Measurements from ENCODE around the gene MARCHF3. TPM values are rescaled to one million over a fixed set of nuclear protein-coding genes. Genes with fewer than 3 reads are reported as not detected.
"Not testable (repeated sequence)": the region's sequence is repeated elsewhere in the genome, so short reads cannot be mapped to it uniquely, and the experiment has no call there.

MARCHF3 gene
- 7.8 and 11.5 TPM in 2 replicates for total RNA-seq (2014; rRNA removed; shearing (Covaris generic))

GRCh38 chr5:127030259-127031146, at the start of gene MARCHF3:
Gene MARCHF3, minus strand, starts transcription at chr5:127030558. Its CDS starts 112,387 bp downstream, at chr5:126918171.
- DNase-seq (ENCODE audit: low read depth), result peak; percentile 93

DNA sequence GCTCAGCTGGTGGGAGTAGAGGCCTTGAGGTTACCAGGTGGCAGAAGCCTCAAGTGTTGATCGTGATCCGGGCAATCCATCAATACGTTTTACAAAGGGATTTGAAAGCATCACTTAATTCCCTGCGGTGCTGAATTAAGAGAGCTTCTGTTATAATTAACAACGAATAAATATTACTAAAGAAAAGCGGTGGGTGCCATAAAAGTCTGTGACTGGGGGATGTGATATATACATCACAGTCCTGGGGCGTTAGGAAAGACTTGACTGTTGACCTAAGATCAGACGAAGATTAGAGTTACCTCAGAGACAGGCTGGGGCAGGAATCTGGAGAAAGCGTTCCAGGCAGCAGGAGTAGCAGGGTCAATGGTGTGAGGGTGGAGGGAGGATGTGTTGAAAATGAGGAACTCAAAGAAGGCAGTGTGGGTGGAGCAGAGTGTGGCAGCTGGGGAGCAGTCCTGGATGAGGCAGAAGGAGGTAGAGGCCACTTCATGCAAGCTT, 49.7 kb upstream of the MARCHF3 start:
- DNase-seq (ENCODE audit: low read depth), result no peak

DNA sequence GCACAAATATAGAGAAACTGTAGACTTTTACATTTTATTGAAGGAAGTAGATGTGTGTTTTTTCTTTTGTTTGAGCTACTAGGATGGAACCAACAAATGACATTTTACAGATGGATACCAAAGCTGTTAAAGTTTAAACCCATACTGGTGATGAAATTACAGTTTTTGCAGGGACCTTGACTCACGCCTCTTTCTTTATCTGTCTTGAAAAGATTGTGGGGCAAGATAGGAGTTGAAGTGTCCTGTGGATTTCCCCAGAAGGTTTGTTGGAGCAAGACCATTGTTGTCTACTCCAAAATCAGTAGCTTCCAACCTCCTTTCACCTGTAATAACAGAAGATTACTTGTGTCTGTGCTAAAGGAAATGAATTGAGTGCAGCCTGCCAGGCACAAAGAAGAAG, 47.0 kb upstream of the MARCHF3 start:
- DNase-seq (ENCODE audit: low read depth), result no peak

DNA sequence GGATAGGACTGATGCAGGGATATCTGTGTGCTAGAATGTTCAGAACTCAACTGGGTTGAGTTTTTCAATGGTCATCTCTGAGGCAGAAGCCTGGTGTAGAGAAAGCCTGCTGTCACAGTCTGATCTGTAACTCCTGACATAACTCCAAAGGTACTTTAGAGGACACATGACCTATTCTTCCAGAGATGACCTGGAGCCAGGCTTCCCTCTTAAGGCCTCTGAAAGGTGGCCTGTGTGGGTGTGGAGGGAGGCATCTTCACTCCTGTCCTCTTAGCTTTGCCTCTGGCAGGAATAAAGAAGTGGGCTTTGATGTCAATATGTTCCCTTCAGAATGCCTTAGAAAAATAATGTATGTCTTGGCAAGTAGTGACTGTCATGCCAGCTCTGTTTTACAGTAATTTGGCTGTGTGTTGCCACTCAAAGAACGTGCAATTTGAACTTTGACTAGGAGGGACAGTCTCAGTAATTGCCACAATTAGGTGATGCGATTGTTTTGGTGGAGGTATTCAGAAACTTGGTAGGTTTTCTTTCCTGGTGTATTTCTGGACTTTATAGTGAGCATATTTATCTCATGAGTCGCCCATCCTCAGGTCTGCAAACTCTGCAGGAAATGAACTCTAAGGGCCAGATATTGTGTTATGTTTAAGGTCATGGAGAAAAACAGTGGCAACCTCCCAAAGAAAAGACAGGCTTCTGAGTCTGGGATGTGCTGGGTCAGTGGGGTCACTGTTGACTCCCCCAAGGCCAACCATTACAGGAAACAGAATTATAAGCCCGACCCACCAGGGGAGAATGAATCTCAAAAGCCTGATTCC, 46.2 kb upstream of the MARCHF3 start:
- DNase-seq (ENCODE audit: low read depth), result peak; percentile 49

- no peak for DNase-seq (ENCODE audit: low read depth)
Observed at GRCh38 chr5:127074466-127074865, 44.1 kb upstream of the MARCHF3 start.

DNA sequence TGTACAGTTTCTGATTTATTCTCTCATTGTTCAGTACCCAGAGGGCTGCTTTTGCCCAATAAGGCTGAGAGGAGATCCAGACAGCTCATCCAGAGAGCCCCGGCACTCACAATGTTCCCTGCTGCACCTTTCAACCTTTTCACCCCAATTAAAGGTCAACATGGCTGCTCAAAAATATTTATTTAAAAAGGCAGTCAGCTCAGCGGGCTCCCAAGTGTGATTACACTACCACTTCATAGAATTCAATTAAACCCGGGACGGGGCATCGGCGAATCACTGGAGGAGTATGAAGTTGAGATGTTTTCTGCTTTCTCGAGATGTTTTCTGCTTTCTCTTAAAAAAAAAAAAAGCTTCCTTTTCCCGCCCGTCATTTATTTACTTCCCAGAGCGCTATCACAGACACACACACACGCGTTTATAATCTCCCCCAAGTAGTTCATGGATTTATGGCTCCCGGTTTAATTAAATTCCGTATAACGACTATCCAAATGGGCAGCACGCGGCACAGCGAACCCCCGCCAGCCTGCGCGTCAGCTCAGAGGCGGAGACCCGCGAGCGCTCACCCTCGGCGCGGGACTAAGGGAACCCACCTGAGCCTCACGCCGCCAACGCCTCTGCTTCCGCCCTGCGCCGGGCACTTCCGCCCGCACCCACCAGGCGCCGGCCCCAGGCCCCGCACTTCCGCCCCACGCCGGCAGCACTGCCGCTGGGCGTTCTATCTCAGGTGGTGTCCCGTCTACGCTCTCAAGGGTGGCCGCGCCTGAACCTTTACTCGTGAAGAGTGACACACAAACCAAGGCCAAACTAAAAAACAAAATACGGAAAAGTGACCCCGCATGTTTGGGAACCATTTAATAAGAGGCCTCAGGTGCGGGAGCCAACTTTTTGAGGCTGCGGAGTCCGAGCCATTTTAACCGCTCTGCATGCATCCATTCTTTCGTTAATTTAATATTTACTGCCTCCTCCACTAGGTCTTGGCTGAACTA, 42.8 kb upstream of the MARCHF3 start, which contains the start of gene C5orf63:
TSS of gene C5orf63 (minus strand) at position 642 of the 986 bp plus-strand sequence. CDS start 14,507 bp downstream, outside the sequence.
- DNase-seq (ENCODE audit: low read depth), result peak; percentile 58

GRCh38 chr5:127070243-127070642, 39.9 kb upstream of the MARCHF3 start:
- no peak for DNase-seq (ENCODE audit: low read depth)

DNA sequence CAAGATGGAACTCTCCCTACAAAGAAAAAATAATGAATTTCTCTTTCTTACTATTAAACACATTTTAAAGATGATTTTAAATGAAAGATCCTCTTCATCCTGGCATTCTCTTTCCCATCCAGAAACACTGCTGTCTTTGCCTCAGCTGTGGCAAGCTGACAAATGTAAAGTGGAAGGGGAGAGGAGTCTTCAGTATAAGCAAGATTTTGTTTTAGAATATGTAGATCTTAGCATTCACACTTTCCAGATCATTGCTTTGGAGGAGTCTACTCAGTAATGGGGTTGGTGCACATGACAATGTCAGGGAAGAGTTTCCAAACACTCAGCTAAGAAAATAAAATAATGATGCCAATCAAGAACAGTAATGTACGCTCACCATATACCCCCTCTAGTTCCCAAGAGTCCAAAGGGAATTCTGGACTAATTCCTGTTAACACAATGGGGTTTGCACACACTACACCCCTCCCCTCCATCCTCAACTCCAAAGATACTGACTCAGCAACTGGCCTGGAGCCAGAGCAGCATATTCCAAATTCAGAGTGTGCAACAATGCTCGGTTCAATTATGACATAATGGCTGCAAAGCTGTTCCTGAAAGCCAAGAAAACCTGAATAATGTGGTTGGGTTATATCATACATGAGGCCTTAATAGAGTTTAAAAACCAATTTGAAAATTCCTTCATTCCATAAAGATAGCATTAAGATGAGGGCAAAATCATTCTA, 38.3 kb upstream of the MARCHF3 start:
- peak; percentile 39 for DNase-seq (ENCODE audit: low read depth)

DNA sequence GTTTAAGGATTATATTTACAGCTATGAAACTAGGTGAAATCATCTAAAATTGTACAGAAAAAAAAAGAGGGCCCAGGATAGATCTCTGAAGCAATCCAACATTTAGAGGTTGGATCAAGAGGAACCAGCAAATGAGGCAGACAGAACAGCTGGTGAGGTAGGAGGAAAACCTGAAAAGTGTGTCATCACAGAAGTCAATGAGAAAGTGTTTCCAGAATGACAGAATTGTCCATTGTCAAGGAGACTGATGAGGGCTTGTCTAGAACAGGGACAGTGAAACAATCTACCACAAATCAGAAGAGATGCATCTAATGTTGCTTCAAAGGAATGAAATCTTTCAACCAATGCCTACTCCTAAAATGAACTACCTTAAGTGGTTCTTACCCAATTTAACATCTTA, 36.4 kb upstream of the MARCHF3 start:
- DNase-seq (ENCODE audit: low read depth), result no peak

DNA sequence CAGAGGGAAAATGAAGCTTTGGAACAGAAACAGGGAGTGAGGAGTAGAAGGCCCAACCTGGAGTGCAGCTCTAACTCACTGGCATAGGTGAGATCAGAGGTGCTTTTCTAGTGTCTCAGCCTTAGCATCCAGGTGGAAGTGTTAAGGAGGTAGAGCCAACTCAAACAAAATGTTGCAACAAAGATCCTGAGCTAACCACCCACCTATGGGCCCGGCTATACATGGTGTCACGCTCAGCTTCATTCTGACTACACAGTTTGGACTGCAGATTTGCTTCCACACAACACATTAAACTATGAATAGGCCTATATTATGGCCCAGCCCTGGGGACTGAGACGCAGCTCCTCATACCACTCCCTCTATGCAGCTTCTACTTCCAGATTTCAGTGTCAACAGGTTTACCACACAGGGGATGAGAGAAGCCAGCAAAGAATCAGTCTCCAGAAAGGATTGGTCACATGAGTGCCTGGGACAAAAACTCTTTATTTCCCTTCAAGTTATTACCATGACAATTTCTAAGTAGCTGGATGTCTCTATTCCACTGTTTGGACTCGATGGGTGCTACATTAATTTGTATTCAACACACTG, 34.0 kb upstream of the MARCHF3 start:
- DNase-seq (ENCODE audit: low read depth), result no peak

GRCh38 chr5:127063257-127063913, 33.0 kb upstream of the MARCHF3 start:
- DNase-seq (ENCODE audit: low read depth), result no peak

GRCh38 chr5:127061956-127062355, 31.6 kb upstream of the MARCHF3 start:
- no peak for DNase-seq (ENCODE audit: low read depth)

GRCh38 chr5:127061537-127061936, 31.2 kb upstream of the MARCHF3 start:
- no peak for DNase-seq (ENCODE audit: low read depth)

DNA sequence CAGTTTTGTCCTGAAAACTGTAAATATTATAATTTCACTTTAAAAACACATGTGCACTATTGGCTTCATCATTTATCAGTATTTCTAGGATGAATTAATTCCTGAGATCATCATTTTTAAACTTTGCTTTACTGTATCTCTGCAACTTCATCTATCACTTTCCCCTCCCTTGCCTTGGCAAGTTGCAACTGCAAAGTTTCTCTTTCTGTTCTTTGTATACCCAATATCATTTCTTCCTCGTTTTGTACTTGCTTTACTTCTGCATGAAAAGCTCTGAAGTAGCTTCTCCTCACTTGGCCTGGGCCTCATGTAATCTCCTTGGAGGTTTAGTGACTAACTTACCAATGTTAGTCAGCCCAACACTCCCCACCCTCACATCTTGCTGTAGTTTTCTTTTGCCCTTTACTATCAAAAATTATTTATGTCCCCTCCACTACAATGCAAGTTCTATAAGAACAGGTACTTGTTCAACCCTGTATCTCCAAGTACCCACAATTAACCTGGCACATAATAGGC, 30.2 kb upstream of the MARCHF3 start:
- DNase-seq (ENCODE audit: low read depth), result no peak

- no peak for DNase-seq (ENCODE audit: low read depth)
Observed at GRCh38 chr5:127056896-127057295, 26.5 kb upstream of the MARCHF3 start.

- DNase-seq (ENCODE audit: low read depth), result no peak
Observed at GRCh38 chr5:127055880-127056653, 25.7 kb upstream of the MARCHF3 start.

DNA sequence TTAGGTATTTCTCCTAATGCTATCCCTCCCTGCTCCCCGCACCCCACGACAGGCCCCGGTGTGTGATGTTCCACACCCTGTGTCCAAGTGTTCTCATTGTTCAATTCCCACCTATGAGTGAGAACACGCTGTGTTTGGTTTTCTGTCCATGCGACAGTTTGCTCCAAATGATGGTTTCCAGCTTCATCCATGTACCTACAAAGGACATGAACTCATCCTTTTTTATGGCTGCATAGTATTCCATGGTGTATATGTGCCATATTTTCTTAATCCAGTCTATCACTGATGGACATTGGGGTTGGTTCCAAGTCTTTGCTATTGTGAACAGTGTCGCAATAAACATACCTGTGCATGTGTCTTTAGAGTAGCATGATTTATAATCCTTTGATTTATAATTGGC, 23.2 kb upstream of the MARCHF3 start:
- DNase-seq (ENCODE audit: low read depth), result not testable (repeated sequence)

DNA sequence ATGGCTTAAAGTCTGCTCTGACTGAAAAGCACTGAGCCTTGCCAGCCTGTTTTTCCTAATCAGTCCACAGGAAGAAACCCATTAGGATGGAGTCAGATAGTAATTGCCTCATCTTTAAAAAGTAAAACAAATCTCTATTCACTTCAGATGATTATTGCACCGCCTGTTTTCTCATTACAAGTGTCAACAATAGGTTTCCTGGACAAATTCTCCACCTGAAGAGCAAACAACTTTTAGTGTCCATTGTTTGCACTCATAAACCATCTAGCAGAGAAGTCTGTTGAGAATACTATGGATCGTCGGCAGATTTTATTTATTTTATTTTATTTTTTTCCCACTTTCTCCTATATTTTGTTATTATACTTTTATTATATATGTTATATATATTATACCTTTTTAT, 22.7 kb upstream of the MARCHF3 start:
- no peak for DNase-seq (ENCODE audit: low read depth)
